GM08714 (cell line): ENCODE data around the gene ZNF607.
"Not testable (repeated sequence)": the region's sequence is repeated elsewhere in the genome, so short reads cannot be mapped to it uniquely, and the experiment has no call there.

Experiments used
- H3K4me3 ChIP-seq: fragments of 200-500 bp; sonication (Bioruptor generic); 2 replicates; pipeline ENCODE4 v1.5.1; 2014; ENCODE audit warnings: mild to moderate bottlenecking, low read length, inconsistent platforms
- ZNF274 ChIP-seq: IDR thresholded peaks from 2 replicates; pipeline ENCODE4 v1.6.1; 2012; ENCODE audit warnings: mild to moderate bottlenecking, low read depth, low read length

The ZNF607 gene

DNA sequence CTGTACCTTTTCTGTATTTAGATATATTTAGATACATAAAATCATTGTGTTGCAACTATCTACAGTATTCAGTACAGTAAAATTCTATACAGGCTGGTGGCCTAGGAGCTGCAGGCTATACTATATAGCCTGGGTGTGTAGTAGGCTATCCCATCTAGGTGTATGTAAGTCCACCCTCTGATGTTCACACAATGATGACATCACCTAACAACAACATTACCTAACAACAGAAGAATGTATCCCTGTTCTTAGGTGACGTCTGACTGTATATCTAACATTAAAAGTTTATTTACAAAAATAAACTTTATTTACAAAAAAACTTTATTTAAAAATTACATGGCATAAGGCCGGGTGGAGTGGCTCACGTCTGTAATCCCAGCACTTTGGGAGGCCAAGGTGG lies 36.0 kb downstream of the ZNF607 start:
- TF ChIP-seq ZNF274, result no peak
- H3K4me3 ChIP-seq, result no peak overlapping the region

DNA sequence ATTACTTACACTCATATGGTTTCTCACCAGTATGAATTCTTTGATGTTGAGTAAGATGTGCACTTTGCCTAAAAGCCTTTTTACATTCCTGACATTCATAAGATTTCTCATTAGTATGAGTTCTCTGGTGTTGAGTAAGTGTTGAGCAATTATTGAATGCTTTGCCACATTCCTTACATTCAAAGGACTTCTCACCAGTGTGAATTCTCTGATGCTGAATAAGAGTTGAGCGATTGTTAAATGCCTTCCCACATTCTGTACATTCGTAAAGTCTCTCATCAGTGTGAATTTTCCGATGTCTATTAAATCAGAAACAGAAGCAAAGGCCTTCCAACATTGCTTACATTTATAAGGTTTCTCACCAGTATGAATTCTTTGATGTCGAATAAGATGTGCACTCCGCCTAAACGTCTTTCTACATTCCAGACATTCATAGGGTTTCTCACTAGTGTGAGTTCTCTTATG lies 50.1 kb downstream of the ZNF607 start:
- no peak overlapping the region for H3K4me3 ChIP-seq
- TF ChIP-seq ZNF274, result peak; percentile 67

DNA sequence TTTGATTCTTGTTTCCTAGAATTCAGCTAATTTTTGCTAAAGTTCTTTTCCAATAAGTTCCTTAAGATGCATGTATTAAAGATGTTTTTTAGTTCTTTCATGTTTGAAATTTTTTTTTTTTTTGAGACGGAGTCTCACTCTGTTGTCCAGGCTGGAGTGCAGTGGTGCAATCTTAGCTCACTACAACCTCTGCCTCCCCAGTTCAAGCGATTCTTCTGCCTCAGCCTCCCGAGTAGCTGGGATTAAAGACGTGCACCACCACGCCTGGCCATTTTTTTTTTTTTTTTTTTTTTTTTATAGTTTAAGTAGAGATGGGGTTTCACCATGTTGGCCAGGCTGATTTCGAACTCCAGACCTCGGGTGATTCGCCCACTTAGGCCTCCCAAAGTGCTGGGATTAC lies 62.4 kb downstream of the ZNF607 start:
- not testable (repeated sequence) for H3K4me3 ChIP-seq

DNA sequence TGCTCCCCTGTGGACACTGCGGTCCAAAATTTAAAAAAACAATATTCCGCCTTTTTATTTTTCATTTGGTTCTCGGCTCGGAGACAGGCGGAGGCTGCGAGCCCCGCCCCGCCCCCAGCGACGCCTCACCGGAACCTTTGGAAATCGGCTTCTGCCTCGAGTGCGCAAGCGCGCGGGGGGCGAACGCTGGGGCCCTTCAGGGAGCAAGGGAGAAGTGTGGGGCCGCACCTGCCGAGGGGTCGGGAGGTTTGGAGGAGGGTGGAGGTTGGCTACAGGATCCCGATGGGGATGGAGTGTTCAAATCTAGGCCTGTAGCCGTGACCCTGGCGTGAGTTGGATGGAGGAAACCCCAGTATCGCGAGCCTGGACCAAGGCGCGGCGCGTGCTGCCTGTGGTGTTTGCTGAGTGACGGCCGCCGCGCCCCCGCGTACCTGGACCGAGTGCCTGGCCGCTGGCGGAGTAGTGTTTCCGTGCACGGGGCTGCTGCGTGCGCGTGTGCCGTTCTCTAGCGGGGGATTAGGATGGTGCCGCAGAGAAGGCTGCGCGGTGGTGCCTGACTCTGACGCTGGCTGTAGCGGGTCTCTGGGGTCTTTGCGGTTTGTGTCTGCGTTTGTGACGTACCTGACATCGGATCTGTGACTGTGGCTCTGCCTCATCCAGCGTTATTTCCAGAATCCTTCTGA lies 63.7 kb downstream of the ZNF607 start:
- no peak for TF ChIP-seq ZNF274
- peak overlapping the region; percentile 74 for H3K4me3 ChIP-seq

DNA sequence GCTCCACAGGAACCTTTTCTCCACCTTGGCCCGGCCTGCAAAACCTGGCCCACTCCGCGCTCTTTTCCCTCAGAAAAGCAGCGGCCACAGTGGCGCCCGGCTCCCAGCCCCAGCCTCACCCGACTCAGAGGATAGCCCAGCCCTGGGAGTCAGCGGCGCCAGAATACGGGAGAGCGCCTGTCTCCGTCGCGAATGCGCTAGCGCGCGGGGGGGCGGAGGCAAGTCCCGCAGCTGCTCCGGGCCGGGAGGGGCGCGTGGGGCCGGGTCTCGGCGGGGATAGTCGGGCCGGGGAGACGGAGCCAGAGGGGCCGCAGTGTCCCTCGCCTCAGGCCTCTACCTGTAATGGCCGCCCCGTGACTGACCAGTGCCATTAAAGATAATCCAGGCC lies 64.3 kb downstream of the ZNF607 start, which contains the start of gene ZFP30:
Gene ZFP30 (minus strand): TSS at position 165 of the 388 bp plus-strand sequence. CDS start 7,643 bp downstream, outside the sequence.
- peak within 1 kb of the TSS; percentile 74 for H3K4me3 ChIP-seq
- TF ChIP-seq ZNF274, result no peak

DNA sequence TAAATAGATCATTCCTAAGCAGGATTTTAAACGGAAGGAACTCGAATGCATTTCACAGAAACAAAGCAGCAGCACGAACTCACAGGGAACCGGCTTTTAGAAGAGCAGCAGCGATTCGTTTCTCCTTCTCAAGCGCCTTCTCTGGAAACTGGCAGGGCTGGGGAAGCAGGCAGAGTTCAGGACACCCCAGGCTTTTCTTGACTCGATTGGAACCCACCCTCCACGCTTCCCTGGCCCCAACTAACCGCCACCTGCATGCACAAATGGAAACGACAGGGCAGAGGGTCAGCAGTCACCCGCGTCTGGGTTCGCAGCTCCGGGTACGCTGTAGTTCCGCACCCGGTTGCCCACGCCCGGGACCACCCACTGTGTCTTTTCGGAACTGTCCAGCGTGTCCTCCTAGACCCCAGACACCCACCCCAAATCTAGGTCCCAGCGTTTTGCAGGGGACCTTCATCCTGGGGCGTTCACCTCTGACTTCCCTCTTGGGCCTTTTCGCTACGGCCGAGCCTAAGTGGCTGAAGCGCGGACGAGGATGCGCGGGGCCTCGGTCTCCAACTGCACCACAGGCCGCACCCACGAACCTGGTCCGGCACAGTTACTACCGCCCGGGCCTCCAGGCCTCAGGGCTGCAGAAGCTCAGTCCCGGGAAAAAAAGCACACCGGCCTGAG lies 64.8 kb downstream of the ZNF607 start:
- peak overlapping the region; percentile 74 for H3K4me3 ChIP-seq
- TF ChIP-seq ZNF274, result no peak

DNA sequence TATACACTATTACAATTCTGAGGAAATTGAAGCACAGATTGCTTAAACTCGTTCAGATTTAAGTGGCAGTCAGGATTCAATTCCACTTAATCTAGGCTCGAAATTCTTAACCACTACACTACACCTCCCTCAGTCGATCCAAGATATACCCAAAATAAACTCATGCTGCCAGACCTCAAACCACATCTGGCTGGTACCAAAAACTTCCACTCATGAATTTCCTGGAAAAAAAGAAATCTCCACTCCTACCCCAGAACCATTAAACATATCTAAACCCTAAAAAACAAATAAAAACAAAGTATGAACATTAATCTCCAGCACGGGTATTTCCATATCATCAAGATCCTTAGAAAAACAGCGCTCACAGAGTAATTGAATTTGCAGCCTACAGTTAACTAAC lies 65.4 kb downstream of the ZNF607 start:
- no peak for TF ChIP-seq ZNF274

More for the DNA sequence above, 65.4 kb downstream of the ZNF607 start:
- H3K4me3 ChIP-seq, result peak overlapping the region; percentile 74
